ENCODE measurements around the gene MFAP1.
A peak's percentile ranks its signal among the peaks of the same experiment; 100 is the strongest.

Gene MFAP1

DNA sequence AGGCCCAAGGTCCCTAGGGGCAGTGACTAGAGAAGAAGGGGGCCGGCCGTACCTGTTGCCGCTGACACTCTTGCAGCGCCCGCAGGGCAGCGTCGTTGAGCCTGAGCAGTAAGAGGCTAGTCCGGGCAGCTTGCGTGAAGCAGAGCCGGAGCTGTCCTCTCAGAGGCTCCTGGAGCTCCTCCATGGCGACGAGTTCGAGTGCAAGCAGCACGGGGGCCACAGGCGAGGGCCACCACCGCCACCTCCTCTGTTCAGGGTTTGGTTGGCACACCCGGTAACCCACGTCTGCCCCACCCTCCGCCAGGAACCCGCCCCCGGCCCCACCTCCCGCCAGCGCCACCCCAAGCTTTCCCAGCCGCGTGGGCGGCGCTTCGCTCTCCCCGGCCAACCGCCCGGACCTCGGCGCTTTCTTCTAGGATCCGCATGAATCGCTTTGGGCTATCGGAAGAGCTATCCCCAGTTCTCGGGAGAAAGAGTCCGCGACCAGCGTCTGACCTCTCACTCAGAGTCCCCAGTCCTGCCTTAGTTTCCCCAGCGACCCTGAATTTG is 47.7 kb downstream of the MFAP1 start, which contains the start of gene ELL3:
Gene ELL3, minus strand, starts transcription at position 249 of the 549 bp plus-strand sequence. Its CDS starts 65 bp downstream, at position 184.
- TF ChIP-seq, protein P1, sequence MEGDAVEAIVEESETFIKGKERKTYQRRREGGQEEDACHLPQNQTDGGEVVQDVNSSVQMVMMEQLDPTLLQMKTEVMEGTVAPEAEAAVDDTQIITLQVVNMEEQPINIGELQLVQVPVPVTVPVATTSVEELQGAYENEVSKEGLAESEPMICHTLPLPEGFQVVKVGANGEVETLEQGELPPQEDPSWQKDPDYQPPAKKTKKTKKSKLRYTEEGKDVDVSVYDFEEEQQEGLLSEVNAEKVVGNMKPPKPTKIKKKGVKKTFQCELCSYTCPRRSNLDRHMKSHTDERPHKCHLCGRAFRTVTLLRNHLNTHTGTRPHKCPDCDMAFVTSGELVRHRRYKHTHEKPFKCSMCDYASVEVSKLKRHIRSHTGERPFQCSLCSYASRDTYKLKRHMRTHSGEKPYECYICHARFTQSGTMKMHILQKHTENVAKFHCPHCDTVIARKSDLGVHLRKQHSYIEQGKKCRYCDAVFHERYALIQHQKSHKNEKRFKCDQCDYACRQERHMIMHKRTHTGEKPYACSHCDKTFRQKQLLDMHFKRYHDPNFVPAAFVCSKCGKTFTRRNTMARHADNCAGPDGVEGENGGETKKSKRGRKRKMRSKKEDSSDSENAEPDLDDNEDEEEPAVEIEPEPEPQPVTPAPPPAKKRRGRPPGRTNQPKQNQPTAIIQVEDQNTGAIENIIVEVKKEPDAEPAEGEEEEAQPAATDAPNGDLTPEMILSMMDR (IDR thresholded peaks at IDR 0.05; ENCODE audit: low read depth, low read length) = no peak
- DNase-seq = peak; percentile 66
- Histone ChIP-seq H3K36me3 (peaks cover 18% of the 10 kb centered on the region), H3K27me3 (no peaks in the 10 kb centered on the region), H3K9me3 (no peaks in the 10 kb centered on the region), H3K4me3 (ENCODE audit: low read depth, low read length) (peak within 1 kb of the TSS; percentile 72), H3K4me1 (0 out of 2 replicates have a peak, but pooled peaks cover 3% of the 10 kb centered on the region)

- DNase-seq = peak; percentile 35
Measured at GRCh38 chr15:43776101-43776717, 48.3 kb downstream of the MFAP1 start.

DNA sequence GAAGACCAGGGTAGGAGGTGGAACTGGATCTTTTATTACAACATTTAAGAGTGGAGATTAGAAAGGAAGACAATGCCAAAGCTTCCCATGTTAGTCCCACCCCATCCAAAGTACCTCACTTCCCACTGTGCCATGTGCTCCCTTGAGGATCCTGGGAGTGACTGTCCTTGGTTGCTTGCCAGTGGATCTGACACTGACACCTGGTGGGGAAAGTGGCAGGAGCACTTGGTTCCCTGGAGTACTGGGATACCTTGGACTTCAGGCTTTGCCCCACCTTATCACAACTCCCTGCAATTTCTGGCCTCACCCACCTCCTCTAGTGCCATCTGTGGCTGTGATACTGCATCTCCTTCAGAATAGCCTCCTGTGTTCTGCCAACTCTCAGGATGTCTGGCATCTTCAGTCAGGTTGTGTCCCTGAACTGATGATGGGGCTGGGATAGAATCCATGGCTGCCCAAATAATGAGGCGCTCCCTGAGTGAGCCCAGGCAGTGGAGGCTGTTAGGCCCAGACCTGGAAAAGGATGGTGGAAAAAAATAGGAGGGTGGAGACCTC is 49.0 kb downstream of the MFAP1 start:
- DNase-seq = peak; percentile 72
- no peaks in the 10 kb centered on the region for H3K9me3 ChIP-seq
- no peaks in the 10 kb centered on the region for H3K4me1 ChIP-seq
- H3K4me3 ChIP-seq (ENCODE audit: low read depth, low read length) = no peak overlapping the region
- no peaks in the 10 kb centered on the region for H3K27me3 ChIP-seq
- H3K36me3 ChIP-seq = peaks cover 31% of the 10 kb centered on the region
- TF ChIP-seq, protein P1 (IDR thresholded peaks at IDR 0.05; ENCODE audit: low read depth, low read length) = peak; percentile 73

More at GRCh38 chr15:43776101-43776717, 48.3 kb downstream of the MFAP1 start:
- H3K4me3 ChIP-seq (ENCODE audit: low read depth, low read length) = peak overlapping the region; percentile 72; the same call in 1 of the 2 replicates
- H3K27me3 ChIP-seq = no peaks in the 10 kb centered on the region
- TF ChIP-seq, protein P1 (IDR thresholded peaks at IDR 0.05; ENCODE audit: low read depth, low read length) = no peak
- H3K4me1 ChIP-seq = 0 out of 2 replicates have a peak, but pooled peaks cover 3% of the 10 kb centered on the region
- H3K9me3 ChIP-seq = no peaks in the 10 kb centered on the region
- H3K36me3 ChIP-seq = peaks cover 24% of the 10 kb centered on the region

- no peaks in the 10 kb centered on the region for H3K4me1 ChIP-seq
- no peaks in the 10 kb centered on the region for H3K27me3 ChIP-seq
- TF ChIP-seq, protein P1 (IDR thresholded peaks at IDR 0.05; ENCODE audit: low read depth, low read length) = no peak
- H3K4me3 ChIP-seq (ENCODE audit: low read depth, low read length) = no peak overlapping the region
- H3K36me3 ChIP-seq = peaks cover 46% of the 10 kb centered on the region
- DNase-seq = no peak
- no peaks in the 10 kb centered on the region for H3K9me3 ChIP-seq
Measured at GRCh38 chr15:43774062-43774461, 50.4 kb downstream of the MFAP1 start.

GRCh38 chr15:43772624-43773023 is 51.9 kb downstream of the MFAP1 start:
- Histone ChIP-seq H3K27me3 (no peaks in the 10 kb centered on the region), H3K4me1 (no peaks in the 10 kb centered on the region), H3K36me3 (peaks cover 58% of the 10 kb centered on the region), H3K9me3 (no peaks in the 10 kb centered on the region), H3K4me3 (ENCODE audit: low read depth, low read length) (no peak overlapping the region)
- DNase-seq = no peak
- TF ChIP-seq, protein P1 (IDR thresholded peaks at IDR 0.05; ENCODE audit: low read depth, low read length) = no peak

- DNase-seq = no peak
- Histone ChIP-seq H3K27me3 (no peaks in the 10 kb centered on the region), H3K9me3 (no peaks in the 10 kb centered on the region), H3K36me3 (peaks cover 66% of the 10 kb centered on the region), H3K4me1 (no peaks in the 10 kb centered on the region), H3K4me3 (ENCODE audit: low read depth, low read length) (no peak overlapping the region)
- TF ChIP-seq, protein P1 (IDR thresholded peaks at IDR 0.05; ENCODE audit: low read depth, low read length) = no peak
Measured at GRCh38 chr15:43771816-43772215, 52.7 kb downstream of the MFAP1 start.

Measured in BE2C (cell line).